Measurements from ENCODE around the gene DHRS1. TPM values are rescaled to one million over a fixed set of nuclear protein-coding genes. Genes with fewer than 3 reads are reported as not detected.

DHRS1 gene
- total RNA-seq, 4 donors from 2014 or later: 8.2 to 33.0 (median 17.7) TPM

DNA sequence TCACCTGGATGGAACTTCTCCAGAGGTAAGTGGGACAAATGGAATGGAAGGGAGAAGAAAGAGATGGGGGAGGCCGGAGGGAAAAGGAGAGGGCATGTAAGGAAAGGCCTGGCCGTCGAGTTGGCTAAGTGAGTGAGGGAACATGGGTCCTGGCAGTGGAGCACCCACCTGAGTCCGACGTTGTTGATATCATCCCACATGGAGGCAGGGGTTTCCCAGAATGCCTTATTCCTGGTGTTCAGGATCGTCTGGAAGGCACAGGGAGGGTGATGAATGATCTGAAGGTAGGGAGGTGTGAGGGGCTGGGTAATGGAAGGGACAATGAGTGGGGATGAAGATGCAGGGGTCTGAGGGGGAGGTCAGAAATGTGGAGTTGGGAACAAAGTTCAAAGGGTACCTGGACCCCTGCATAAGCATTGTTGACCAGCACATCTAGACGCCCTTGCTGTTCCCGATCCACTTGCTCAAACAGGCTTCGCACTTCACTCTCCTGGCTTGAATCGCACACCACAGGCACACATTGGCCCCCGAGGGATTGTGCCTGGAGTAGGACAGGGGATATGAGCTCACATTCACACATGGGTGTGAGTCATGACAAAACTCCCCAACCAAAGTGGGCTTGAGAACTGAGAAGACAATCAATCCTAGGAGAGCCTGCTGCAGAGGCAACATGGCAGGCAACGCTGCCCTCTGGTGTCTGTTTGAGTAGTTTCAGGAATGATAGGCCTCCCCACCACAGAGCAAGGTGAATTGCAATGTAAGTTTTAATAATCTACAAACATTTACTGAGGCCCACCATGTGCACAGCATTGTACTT is 3.0 kb downstream of the DHRS1 start:
- Histone ChIP-seq H3K4me1 (peaks cover 4 to 45% (median 10%) of the 10 kb centered on the region in 3 donors), H3K36me3 (peaks cover 0 to 43% of the 10 kb centered on the region in 2 donors), H3K27ac (peak overlapping the region in 1 of 4 donors; percentile 13), H3K4me3 (no peak overlapping the region), H3K9me3 (no peaks in the 10 kb centered on the region), H3K27me3 (no peaks in the 10 kb centered on the region)
- 53 to 57% methylated on average over 6 to 9 of the region's 12 CpGs for WGBS, 2 donors (ENCODE audit: low coverage in 1 of 2)
- TF ChIP-seq EP300 (IDR thresholded peaks at IDR 0.05): no peak
- TF ChIP-seq, protein P1, sequence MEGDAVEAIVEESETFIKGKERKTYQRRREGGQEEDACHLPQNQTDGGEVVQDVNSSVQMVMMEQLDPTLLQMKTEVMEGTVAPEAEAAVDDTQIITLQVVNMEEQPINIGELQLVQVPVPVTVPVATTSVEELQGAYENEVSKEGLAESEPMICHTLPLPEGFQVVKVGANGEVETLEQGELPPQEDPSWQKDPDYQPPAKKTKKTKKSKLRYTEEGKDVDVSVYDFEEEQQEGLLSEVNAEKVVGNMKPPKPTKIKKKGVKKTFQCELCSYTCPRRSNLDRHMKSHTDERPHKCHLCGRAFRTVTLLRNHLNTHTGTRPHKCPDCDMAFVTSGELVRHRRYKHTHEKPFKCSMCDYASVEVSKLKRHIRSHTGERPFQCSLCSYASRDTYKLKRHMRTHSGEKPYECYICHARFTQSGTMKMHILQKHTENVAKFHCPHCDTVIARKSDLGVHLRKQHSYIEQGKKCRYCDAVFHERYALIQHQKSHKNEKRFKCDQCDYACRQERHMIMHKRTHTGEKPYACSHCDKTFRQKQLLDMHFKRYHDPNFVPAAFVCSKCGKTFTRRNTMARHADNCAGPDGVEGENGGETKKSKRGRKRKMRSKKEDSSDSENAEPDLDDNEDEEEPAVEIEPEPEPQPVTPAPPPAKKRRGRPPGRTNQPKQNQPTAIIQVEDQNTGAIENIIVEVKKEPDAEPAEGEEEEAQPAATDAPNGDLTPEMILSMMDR (IDR thresholded peaks at IDR 0.05): peak; percentile 29 to 68 (median 56)
- peak; percentile 56 for ATAC-seq

DNA sequence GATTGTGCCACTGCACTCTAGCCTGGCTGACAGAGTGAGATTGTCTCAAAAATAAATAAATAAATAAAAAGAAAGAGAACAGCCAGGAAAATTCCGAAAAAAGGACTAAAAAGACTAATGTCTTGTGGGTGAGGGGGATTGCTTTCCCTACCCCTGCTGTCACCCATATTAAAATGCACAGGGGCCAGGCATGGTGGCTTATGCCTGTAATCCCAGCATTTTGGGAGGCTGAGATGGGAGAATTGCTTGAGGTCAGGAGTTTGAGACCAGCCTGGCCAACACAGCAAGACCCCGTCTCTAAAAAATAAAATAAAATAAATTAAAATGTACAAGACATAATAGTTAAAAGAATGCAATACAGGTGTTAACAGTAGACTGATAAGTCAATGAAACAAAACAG is 6.1 kb downstream of the DHRS1 start:
- H3K9me3 ChIP-seq: no peaks in the 10 kb centered on the region
- no peak overlapping the region for H3K27ac ChIP-seq
- H3K4me1 ChIP-seq: peaks cover 0 to 21% (median 0%) of the 10 kb centered on the region in 3 donors
- peaks cover 0 to 64% of the 10 kb centered on the region in 2 donors for H3K36me3 ChIP-seq
- WGBS, 2 donors (ENCODE audit: low coverage in 1 of 2): 86% methylated on average over 2 of the region's 2 CpGs; no CpG with 5 or more reads in 1 of the 2 donors
- ATAC-seq: no peak
- no peaks in the 10 kb centered on the region for H3K27me3 ChIP-seq
- TF ChIP-seq EP300 (IDR thresholded peaks at IDR 0.05) (no peak), POLR2A (IDR thresholded peaks at IDR 0.05) (no peak), POLR2AphosphoS5 (IDR thresholded peaks at IDR 0.05) (no peak)
- TF ChIP-seq, protein P1 (IDR thresholded peaks at IDR 0.05): no peak
- H3K4me3 ChIP-seq: no peak overlapping the region

DNA sequence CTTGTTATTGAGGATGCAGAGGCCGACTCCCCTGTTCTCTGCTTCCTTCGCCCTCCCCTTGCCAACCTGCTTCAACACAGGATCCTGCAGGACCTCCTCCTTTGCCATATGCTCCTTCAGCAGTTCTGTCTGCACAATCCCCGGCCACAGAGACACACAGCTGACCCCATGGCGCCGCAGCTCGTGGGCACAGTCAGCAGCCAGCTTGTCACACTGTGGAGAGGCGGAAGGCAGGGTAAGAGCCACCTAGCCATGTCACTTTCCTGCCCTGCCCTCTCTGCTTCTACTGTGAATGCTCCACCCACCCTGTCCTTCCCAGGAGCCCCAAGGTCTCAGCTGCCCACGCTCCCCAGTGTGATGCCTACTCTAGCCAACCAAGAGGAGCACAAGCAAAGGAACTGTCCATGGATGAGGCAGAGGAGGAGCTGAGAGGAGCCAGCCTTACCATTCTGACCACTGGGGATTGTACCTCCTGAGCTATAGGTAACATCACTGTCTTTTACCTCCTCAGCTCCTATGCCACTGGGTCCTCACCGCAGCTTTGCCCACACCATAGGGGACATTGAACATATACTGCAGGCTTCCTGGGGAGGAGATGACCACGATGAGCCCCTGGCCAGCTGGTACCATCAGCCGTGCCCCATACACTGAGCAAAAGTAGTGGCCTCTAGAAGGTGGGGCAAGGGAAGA is 7.3 kb downstream of the DHRS1 start:
- Histone ChIP-seq H3K36me3 (peaks cover 0 to 64% of the 10 kb centered on the region in 2 donors), H3K4me1 (peaks cover 0 to 10% (median 0%) of the 10 kb centered on the region in 3 donors), H3K27ac (no peak overlapping the region), H3K27me3 (no peaks in the 10 kb centered on the region), H3K4me3 (no peak overlapping the region), H3K9me3 (no peaks in the 10 kb centered on the region)
- ATAC-seq: no peak
- 90 to 100% methylated on average over 1 to 2 of the region's 11 CpGs for WGBS, 2 donors (ENCODE audit: low coverage in 1 of 2)
- TF ChIP-seq EP300 (IDR thresholded peaks at IDR 0.05) (no peak), POLR2AphosphoS5 (IDR thresholded peaks at IDR 0.05) (no peak), POLR2A (IDR thresholded peaks at IDR 0.05) (no peak)
- TF ChIP-seq, protein P1 (IDR thresholded peaks at IDR 0.05): no peak

DNA sequence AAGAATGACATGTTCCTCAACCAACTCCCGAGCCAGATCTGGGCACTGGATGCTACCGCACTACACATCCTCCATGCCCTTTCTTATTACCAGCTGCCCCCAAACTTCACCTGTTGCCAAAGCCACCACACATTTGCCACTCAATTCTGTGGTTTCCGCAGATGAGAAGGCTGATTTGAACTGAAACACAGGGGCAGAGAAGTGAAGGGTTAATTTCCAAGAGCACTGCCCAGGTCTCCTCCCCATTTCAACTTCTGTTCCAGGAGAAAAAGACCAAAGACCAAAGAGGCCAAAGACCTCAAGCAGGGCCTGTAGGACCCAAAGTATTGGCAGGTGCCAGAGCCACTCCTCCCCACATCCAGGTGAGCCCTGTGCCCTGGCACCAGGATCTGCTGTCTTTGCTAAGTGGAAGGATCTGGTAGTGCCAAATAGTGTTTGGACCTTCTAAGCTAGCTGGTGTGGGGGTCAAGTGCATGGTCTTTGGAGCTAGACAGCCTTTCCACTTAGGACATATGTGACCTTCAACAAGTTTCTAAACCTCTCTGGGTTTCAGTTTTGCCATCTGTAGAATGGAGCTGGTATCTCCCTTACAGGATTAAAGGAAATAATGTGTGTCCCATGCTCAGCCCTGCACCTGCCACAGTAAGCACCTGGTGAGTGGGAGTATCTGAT is 8.0 kb downstream of the DHRS1 start:
- Histone ChIP-seq H3K27ac (no peak overlapping the region), H3K4me3 (no peak overlapping the region), H3K27me3 (no peaks in the 10 kb centered on the region), H3K36me3 (peaks cover 0 to 64% of the 10 kb centered on the region in 2 donors), H3K4me1 (peaks cover 0 to 4% (median 0%) of the 10 kb centered on the region in 3 donors), H3K9me3 (no peaks in the 10 kb centered on the region)
- no peak for TF ChIP-seq EP300 (IDR thresholded peaks at IDR 0.05)
- no peak for TF ChIP-seq POLR2AphosphoS5 (IDR thresholded peaks at IDR 0.05)
- no peak for TF ChIP-seq POLR2A (IDR thresholded peaks at IDR 0.05)
- TF ChIP-seq, protein P1 (IDR thresholded peaks at IDR 0.05): no peak
- no peak for ATAC-seq
- WGBS, 2 donors (ENCODE audit: low coverage in 1 of 2): 100% methylated on average over 1 of the region's 3 CpGs
